Thyroid gland (tissue), 4 donors: ENCODE results near the gene TSPAN1.

Experiments used
- CTCF ChIP-seq, 6 experiments: fragments of 200-600 bp in 3 of 6; fragments of 450-650 bp in 3 of 6; sonication (generic) in 3 of 6; IDR thresholded peaks; one replicate each; pipeline ENCODE4 v1.5.1; 2016 to 2019; ENCODE audit warnings: antibody characterized with exemption in 6 of 6, mild to moderate bottlenecking in 2 of 6, inconsistent platforms in 1 of 6, moderate library complexity in 1 of 6
- POLR2A ChIP-seq, 2 donors: fragments of 450-650 bp; IDR thresholded peaks; one replicate each; pipeline ENCODE4 v1.6.1; 2017; ENCODE audit warnings: antibody characterized with exemption in 2 of 2, mild to moderate bottlenecking in 2 of 2, moderate library complexity in 1 of 2

- TF ChIP-seq CTCF (IDR thresholded peaks at IDR 0.05) (no peak), POLR2A (IDR thresholded peaks at IDR 0.05) (no peak)
Observed at GRCh38 chr1:46171351-46171750, 3.5 kb upstream of the TSPAN1 start.
